PC-3 (cell line): ENCODE data around the gene NEAT1. TPM values are rescaled to one million over a fixed set of nuclear protein-coding genes. Genes with fewer than 3 reads are reported as not detected.

Experiments used
- ATAC-seq: fragments of 200-7000 bp; cut with Tn5 transposase; 2 replicates; pipeline ENCODE4 v1.9.1; 2020; ENCODE audit warnings: mild to moderate bottlenecking, moderate library complexity
- BruUV-seq: library from RNA; stranded (reverse); fragments of 400-500 nt; replicated peaks from 2 replicates; lab custom pipeline; 2021; lab: Mats Ljungman, UMichigan
- CTCF ChIA-PET: fragments of 300-600 bp; sonication (Branson Sonifier 250); formaldehyde crosslinking; loops from one replicate; lab custom pipeline; 2022; ENCODE audit warnings: antibody characterized with exemption; lab: Charles Lee
- POLR2A ChIA-PET: fragments of 300-600 bp; sonication (Branson Sonifier 250); formaldehyde crosslinking; loops from one replicate; lab custom pipeline; 2022; ENCODE audit warnings: antibody characterized with exemption; ENCODE audit not compliant: unreplicated experiment; lab: Charles Lee
- DNase-seq: peaks from one replicate; pipeline ENCODE4 v3.0.0-alpha.2; 2015
- H2AFZ ChIP-seq: fragments of 300-600 bp; sonication (generic); 2 replicates; pipeline ENCODE4 v1.6.0; 2016; ENCODE audit warnings: antibody characterized with exemption, low read length
- H3F3A ChIP-seq: fragments of 300-600 bp; sonication (generic); one replicate; pipeline ENCODE4 v1.6.0; 2017; ENCODE audit warnings: antibody characterized with exemption, low read length, control low read depth, mild to moderate bottlenecking; ENCODE audit not compliant: unreplicated experiment
- H3K27ac ChIP-seq: fragments of 300-600 bp; sonication (generic); 2 replicates; pipeline ENCODE4 v1.5.1; 2016; ENCODE audit warnings: mild to moderate bottlenecking, low read length
- H3K27me3 ChIP-seq: fragments of 300-600 bp; sonication (generic); 2 replicates; pipeline ENCODE4 v1.6.1; 2016; ENCODE audit warnings: low read length, mixed read lengths
- H3K36me3 ChIP-seq: fragments of 300-600 bp; sonication (generic); 2 replicates; pipeline ENCODE4 v1.6.1; 2016; ENCODE audit warnings: low read depth, mixed run types, low read length, mixed read lengths
- H3K4me1 ChIP-seq: fragments of 300-600 bp; sonication (generic); 2 replicates; pipeline ENCODE4 v1.5.1; 2016; ENCODE audit warnings: low read length; ENCODE audit not compliant: insufficient read depth
- H3K4me2 ChIP-seq: fragments of 300-600 bp; sonication (generic); 2 replicates; pipeline ENCODE4 v1.6.0; 2016; ENCODE audit warnings: low read length
- H3K4me3 ChIP-seq: fragments of 300-600 bp; sonication (generic); 2 replicates; pipeline ENCODE4 v1.5.1; 2016; ENCODE audit warnings: mild to moderate bottlenecking, low read length, mixed read lengths
- H3K79me2 ChIP-seq: fragments of 300-600 bp; sonication (generic); 2 replicates; pipeline ENCODE4 v1.6.1; 2017; ENCODE audit warnings: low read length, mixed read lengths
- H3K9ac ChIP-seq: fragments of 300-600 bp; sonication (generic); 2 replicates; pipeline ENCODE4 v1.6.0; 2016; ENCODE audit warnings: mild to moderate bottlenecking, low read length
- H3K9me2 ChIP-seq: fragments of 300-600 bp; sonication (generic); replicated peaks from 2 replicates; pipeline ENCODE4 v1.6.1; 2016; ENCODE audit warnings: mixed run types, low read length, mixed read lengths
- H3K9me3 ChIP-seq: fragments of 300-600 bp; sonication (generic); 2 replicates; pipeline ENCODE4 v1.6.1; 2016; ENCODE audit warnings: low read length, mixed read lengths
- H4K20me1 ChIP-seq: fragments of 300-600 bp; sonication (generic); 2 replicates; pipeline ENCODE4 v1.6.1; 2016; ENCODE audit warnings: low read length, mixed read lengths
- CTCF ChIP-seq: fragments of 300-600 bp; sonication (generic); conservative IDR thresholded peaks from 2 replicates; pipeline ENCODE4 v1.5.1; 2017; ENCODE audit warnings: antibody characterized with exemption, low read depth, mild to moderate bottlenecking, low read length
- EZH2 ChIP-seq: fragments of 300-600 bp; sonication (generic); IDR thresholded peaks from one replicate; pipeline ENCODE4 v1.6.1; 2017; ENCODE audit warnings: antibody characterized with exemption, mild to moderate bottlenecking, low read length; ENCODE audit not compliant: unreplicated experiment
- EZH2phosphoT487 ChIP-seq: fragments of 300-600 bp; sonication (generic); IDR thresholded peaks from 2 replicates; pipeline ENCODE4 v1.6.1; 2018; ENCODE audit warnings: mild to moderate bottlenecking, antibody characterized with exemption, low read length, borderline replicate concordance
- intact Hi-C: fragments of 100-400 bp; cut with micrococcal nuclease; formaldehyde crosslinking; loops from 2 replicates; pipeline ENCODE4 v1.9.0; 2023
- total RNA-seq: library from RNA; depleted of rRNA; stranded (reverse); fragments of >200 nt; gene quantifications from 2 replicates; pipeline ENCODE4 v1.2.3, GENCODE V29; 2014

NEAT1 gene
- total RNA-seq, 1 experiment from 2014 or later = 47.9 TPM

- Histone ChIP-seq H4K20me1 (peaks cover 8% of the 10 kb centered on the region; the same call in 1 of the 2 replicates), H3K27ac (no peak overlapping the region), H3K9me3 (no peaks in the 10 kb centered on the region), H3K79me2 (peaks cover 14% of the 10 kb centered on the region; the same call in 1 of the 2 replicates), H3K9ac (no peak overlapping the region), H3K27me3 (no peaks in the 10 kb centered on the region), H3F3A (peaks cover 16% of the 10 kb centered on the region), H3K9me2 (no peaks in the 10 kb centered on the region), H3K36me3 (peaks cover under 1% of the 10 kb centered on the region; the same call in 1 of the 2 replicates), H3K4me1 (no peaks in the 10 kb centered on the region), H3K4me3 (no peak overlapping the region), H3K4me2 (no peak overlapping the region), H2AFZ (no peak overlapping the region)
- BruUV-seq = no TSS peak
- DNase-seq = peak; percentile 2
- POLR2A ChIA-PET = no interaction called here
- intact Hi-C loops = no loop called here
- CTCF ChIA-PET = interaction anchor here (0.6 kb wide), 1 partner anchor 352 kb away, joined by 4 read pairs; no protein-coding TSS in a partner anchor
- TF ChIP-seq EZH2 (no peak), EZH2phosphoT487 (no peak), CTCF (no peak)
- no peak for ATAC-seq
Measured at GRCh38 chr11:65442842-65443331, 20.3 kb downstream of the NEAT1 start.

GRCh38 chr11:65444314-65445051 is 21.9 kb downstream of the NEAT1 start:
- H3K4me1 ChIP-seq = no peaks in the 10 kb centered on the region
- POLR2A ChIA-PET = no interaction called here
- BruUV-seq = no TSS peak
- no peaks in the 10 kb centered on the region for H3K9me3 ChIP-seq
- H3K4me3 ChIP-seq = no peak overlapping the region
- no peak overlapping the region for H3K9ac ChIP-seq
- TF ChIP-seq EZH2phosphoT487 (no peak), EZH2 (no peak)
- peak; percentile 3 for DNase-seq
- H3K27me3 ChIP-seq = no peaks in the 10 kb centered on the region
- H3K27ac ChIP-seq = no peak overlapping the region
- H3K9me2 ChIP-seq = no peaks in the 10 kb centered on the region
- H3F3A ChIP-seq = peaks cover 12% of the 10 kb centered on the region
- H3K79me2 ChIP-seq = peaks cover 4% of the 10 kb centered on the region; the same call in 1 of the 2 replicates
- H3K4me2 ChIP-seq = no peak overlapping the region
- H3K36me3 ChIP-seq = no peaks in the 10 kb centered on the region
- no peak overlapping the region for H2AFZ ChIP-seq
- H4K20me1 ChIP-seq = no peaks in the 10 kb centered on the region
- CTCF ChIA-PET = no interaction called here
- intact Hi-C loops = no loop called here
- no peak for ATAC-seq

GRCh38 chr11:65445101-65445603 is 22.6 kb downstream of the NEAT1 start:
- BruUV-seq = no TSS peak
- Histone ChIP-seq H3K9me3 (no peaks in the 10 kb centered on the region), H4K20me1 (no peaks in the 10 kb centered on the region), H3K36me3 (no peaks in the 10 kb centered on the region), H3K79me2 (no peaks in the 10 kb centered on the region), H3K27me3 (no peaks in the 10 kb centered on the region), H3K9ac (no peak overlapping the region), H3F3A (peaks cover 6% of the 10 kb centered on the region), H3K4me2 (no peak overlapping the region), H3K9me2 (no peaks in the 10 kb centered on the region), H2AFZ (no peak overlapping the region), H3K4me3 (no peak overlapping the region), H3K27ac (no peak overlapping the region), H3K4me1 (no peaks in the 10 kb centered on the region)
- DNase-seq (peak; percentile 15), ATAC-seq (peak; percentile 6)
- POLR2A ChIA-PET = interaction anchor here (0.6 kb wide), 1 partner anchor 26 kb away, joined by 3 read pairs; no protein-coding TSS in a partner anchor
- TF ChIP-seq EZH2phosphoT487 (no peak), CTCF (no peak), EZH2 (no peak)
- intact Hi-C loops = no loop called here
- CTCF ChIA-PET = no interaction called here
